Medulla oblongata (tissue), 1 donor: ENCODE results near the gene EFCAB6.

ENCODE experiments used
- DNase-seq: peaks from one replicate; pipeline ENCODE4 v3.0.0-alpha.2; 2015; ENCODE audit errors: extremely low spot score

EFCAB6 gene

DNA sequence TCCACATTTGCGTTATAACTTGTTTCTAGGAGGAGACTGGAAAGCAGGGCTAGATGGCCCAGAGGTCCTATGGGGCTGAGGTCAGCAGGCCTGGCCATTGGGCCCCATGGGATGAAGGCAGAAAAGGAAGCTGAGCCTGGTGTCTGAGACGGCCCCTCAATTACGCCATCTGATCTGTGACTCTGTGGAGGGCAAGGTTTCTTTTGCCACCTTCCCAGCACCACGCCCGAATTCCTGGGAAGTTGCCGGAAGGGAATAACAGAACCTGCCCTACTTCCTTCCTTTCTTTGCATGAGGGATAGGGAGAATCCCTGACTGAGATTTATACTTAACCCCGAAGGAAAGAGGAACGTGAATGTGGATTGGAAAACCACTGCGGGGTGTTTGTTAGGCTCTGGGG is 282.2 kb downstream of the EFCAB6 start:
- no peak for DNase-seq

DNA sequence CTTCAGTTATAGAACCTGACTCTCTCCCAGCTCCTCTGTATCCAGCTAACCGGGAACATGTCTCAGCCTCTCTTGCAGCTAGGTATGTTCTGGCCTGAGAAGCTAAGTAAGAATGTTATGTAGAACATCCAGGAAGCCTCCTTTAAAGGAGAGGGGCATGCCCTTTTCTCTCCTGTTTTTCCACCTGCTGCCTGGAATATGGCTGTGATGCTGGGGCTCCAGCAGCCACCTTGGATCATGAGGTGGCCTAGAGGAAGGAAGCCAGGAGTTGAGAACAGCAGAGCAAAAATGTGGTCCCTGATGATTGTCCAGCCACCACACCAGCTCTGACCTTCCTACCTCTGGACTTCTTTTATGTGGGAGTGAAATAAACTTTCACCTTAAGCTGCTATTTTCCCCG is 282.6 kb downstream of the EFCAB6 start:
- no peak for DNase-seq

DNA sequence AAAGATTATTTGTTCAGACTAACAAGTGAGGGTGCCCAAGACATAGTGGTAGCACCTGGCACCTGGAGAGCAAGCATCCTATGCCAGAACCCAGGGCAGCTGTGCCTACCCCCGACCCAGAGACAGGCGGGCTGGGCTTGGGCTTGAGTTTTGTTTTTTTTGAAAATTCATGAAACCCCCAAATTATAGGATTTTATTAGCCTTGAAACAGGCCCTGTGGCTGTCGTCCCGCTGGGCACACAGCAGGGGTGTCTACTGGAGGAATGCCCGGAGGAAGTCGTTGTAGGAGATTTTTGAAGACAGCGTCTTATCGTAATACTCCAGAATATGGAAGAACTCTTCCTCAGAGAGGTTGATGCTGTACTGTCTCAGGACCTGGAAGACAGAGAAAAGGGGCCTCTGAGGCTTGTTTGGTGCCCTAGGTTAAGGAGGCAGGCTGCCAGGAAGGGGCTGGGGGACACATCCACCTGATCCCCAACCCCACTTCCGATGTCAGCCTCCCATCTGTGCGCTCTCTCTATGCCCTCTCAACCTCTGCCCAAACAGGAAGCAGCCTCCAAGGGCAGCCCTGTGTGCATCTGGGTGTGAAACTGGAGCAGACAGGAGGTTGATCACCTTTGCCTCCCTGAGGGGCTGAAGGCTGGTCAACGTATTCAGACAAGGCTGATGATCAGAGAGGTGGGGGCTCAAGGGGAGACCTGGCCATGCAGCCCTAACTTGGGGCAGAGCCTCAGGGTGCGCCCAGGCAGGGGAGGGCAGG is 283.3 kb downstream of the EFCAB6 start:
- DNase-seq: no peak

DNA sequence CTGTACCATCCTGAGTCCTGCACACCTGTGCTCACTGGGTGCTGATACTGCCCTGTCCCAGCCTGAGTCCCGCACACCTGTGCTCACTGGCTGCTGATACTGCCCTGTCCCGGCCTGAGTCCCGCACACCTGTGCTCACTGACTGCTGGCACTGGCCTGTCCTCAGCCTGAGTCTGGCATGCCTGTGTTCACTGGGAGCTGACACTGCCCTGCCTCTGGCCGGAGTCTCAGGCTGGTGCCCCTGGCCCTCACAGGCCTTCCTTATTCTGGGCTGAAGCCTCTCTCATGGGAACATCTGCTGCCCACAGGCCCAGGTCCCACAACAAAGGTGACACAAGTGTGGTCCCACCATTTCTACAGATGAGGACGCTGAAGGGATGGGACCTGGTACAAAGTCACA is 285.2 kb downstream of the EFCAB6 start:
- DNase-seq: no peak

DNA sequence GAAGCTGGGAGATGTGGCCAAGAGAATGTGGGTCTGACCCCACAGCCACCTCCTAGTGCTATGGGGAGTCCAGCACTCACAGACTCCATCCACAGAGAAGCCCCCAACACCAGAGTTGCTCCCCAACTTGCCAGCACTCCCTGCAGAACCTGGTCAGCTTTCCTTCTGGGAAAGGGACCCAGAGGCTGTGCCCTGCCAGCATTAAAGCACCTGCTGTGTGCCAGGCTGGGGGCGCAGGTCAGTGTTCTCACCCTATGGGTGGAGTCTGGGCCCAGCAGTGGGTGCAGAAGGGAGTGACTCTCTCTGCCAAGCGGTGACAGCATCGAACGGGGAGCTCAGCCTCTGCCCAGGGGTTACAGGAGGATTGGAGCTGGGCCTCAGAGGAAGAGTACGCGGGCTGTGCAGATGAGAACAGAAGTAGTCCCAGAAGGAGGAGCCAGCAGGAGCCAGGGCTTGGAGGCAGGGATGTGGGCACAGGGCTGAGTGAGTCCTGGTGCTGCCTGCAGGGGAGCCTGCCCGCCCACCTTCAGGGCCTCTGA is 285.9 kb downstream of the EFCAB6 start:
- DNase-seq: no peak

DNA sequence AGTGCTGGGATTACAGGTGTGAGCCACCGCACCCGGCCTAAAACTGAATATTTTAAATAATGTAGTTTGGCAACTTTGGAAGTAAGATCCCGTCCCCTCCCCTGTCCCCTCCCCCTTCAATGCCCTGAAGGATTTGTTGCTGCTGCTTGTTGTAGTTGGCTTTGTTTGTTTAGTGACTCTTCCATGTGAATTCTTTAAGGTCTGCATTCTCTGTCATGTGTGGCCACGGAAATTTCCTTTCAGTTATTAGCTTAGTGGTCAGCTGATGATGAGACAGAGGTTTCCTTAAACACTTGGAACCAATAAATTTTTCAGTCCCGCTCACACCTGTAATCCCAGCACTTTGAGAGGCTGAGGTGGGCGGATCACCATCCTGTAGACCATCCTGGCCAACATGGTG is 290.4 kb downstream of the EFCAB6 start:
- no peak for DNase-seq

DNA sequence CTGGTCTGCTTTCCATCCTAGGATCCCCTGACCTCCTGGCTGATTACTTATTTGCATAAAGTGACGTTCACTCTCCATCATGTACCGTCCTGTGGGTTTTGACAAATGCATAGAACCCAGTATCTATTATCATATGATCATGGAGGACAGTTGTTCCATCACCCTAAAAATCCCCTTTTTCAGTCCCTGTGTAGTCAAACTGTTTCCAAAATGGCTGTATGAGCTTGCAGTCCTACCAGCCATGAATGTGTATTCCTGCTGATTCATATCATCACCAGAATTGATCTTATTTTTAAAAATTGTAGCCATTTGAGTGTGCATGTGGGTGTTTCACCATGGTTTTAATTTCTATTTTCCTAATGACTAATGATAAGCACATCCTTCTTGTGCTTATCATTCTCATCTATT is 291.5 kb downstream of the EFCAB6 start:
- no peak for DNase-seq

DNA sequence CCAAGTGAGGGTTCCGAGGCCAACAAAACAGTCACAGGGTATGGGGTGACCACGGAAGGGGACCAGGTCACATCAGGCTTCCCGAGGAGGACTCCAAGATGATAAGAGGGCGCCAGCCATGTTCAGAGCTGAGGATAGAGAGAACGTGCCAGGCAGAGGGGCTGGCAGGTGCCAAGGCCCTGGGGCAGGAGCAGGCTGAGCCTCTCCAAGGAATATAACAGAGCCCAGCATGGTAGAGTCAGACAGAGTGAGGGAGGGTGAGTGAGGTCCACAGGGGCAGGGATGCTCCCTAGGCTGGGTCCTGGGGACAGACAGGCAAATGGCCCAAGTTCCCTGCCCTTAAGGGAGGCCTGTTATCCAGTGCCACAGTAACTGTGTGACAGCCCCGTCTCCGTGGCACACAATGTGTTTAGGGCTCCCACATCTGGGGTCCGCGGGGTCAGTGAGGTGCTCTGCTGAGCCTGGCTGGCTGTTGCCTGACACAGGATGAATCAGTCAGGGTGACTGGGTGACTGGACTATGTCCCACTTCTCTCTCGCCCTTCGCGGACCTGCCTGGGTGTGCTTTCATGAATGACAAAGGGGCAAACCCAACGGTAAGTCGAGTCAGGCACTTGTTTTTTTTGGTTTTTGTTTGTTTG is 295.0 kb downstream of the EFCAB6 start:
- no peak for DNase-seq

DNA sequence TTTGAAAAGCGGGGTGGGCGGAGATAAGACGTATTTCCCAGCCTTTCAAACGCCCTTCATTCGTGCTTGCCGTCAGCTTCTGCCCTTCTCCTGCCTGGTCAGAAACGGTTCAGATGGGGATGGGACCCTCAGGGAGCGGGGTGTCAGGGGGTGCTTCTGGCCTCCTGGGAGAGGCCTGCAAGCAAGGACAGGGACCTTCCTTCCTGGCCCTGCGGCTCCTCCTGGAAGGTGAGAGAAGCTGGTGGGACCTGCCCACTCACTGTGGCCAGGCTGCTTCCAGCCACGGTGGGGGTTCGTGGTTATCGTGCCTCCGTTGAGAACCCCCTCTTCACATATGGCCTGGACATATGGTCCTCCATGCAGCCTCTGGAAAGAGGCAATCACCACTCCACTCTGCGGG is 295.7 kb downstream of the EFCAB6 start:
- DNase-seq: no peak

DNA sequence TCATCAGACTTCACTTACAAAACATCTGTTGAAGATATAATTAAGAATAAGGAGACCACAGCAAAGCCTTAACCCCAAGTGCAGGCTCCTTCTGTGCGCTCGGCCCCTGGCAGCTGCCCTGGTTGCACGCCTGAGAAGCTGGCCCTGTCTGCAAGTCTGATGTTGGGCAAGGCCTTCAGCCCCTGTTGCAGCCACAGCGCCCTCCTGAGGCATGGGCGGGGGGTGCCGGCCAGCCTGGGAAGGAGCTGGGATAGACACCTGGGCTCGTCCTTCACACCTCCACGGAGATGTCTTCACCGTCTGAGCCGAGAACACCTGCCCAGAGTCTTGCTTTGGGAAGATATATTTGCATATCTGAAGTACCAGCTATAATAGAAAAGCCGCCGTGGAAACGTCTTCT is 296.2 kb downstream of the EFCAB6 start:
- DNase-seq: no peak

DNA sequence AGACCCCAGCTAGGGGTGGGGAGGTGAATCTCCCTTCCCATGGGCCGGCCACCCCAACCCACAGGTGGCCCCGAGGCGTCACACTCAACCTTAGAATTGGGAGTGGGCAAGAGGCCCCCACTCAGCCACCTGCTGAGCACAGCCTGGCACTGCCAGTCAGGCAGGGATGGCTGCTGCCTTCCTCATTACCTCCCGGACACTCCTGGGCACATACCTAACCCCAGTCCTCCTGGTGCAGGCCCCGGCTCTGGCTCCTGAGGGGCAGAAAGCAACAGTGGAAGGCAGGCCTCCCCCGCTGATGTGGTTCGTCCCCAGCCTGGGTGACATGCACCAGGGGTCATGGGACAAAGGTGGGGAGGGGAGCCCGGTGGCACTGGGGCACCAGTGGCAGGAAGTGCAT is 296.7 kb downstream of the EFCAB6 start:
- DNase-seq: no peak

DNA sequence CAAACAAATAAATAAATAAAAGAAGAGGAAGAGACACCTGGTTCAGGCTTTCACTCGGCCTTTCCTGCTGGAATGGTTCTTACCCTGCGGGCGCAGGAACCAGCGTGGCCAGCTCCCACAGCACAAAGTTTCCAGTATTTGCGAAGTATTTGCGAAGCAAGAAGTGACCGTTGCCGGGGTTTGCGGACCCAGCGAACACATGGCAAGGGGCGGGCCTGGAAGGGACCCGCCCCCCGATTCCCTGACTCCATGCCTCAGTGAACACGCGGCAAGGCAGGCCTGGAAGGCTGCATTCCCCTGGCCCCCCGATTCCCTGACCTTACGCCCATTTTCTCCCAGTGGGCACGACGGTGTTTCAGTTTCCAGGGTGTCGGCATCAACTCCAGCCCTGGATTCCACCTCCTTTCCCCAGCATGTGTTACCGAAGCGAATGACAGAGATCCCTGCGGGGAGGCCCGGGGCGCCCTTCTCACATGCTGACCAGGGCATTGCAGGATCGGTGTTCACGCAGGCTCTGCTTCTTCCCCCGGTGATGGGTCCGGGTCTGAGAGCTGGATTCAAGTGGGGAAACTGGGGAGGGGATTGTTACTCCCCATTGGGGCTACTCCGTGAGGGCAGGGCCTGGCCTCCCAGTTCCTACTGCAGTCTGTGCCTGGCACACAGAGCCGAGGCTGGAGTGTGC is 297.5 kb downstream of the EFCAB6 start:
- DNase-seq: no peak

DNA sequence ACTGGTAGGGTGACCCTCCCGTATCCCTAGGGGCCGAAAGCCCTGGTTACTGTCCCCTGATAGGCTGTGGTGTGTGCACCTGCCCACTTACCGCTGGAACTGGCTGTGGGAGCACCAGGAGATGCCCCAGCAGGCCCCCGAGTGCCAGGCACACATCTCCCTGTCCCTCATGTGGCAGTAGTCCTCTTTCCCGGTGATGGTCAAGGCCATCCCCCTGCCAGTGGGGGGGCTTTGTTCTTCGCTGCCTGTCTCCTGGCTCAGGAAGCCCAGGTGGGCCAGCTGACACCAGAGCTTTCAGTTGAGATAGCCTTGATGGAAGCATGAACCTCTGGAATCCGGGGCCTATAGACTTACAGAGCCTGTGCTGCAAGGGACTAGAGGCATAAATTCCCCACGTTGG is 299.8 kb downstream of the EFCAB6 start:
- no peak for DNase-seq

DNA sequence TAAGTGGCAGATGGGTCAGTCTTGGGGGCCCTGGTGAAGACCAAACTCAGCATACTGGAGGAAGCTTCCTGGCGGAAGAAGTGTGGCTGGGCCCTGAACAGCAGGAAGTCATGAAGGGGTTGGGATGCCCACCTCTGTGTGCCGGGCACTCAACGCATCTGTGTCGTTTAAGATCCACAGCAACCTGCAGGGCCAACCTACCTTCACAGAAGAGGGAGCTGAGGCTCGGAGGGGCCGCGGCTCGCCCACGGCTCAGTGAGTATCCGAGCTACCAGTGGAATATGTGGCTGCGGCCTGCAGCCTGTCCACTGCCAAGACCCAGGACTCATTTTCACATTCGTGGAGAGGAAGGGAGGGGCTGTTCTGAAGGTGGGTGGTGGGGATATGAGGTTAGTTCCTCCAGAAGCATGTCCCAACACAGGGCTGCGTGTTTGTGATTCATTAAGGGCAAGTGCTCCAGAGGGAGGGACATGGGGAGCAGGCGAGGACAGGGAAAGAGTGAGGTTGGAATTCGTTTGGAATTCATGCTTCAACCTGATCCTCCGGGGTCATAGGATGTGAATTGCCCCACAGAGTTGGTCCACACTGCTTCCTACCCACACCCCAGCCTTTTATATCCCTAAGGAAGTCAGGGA is 300.7 kb downstream of the EFCAB6 start:
- DNase-seq: no peak

DNA sequence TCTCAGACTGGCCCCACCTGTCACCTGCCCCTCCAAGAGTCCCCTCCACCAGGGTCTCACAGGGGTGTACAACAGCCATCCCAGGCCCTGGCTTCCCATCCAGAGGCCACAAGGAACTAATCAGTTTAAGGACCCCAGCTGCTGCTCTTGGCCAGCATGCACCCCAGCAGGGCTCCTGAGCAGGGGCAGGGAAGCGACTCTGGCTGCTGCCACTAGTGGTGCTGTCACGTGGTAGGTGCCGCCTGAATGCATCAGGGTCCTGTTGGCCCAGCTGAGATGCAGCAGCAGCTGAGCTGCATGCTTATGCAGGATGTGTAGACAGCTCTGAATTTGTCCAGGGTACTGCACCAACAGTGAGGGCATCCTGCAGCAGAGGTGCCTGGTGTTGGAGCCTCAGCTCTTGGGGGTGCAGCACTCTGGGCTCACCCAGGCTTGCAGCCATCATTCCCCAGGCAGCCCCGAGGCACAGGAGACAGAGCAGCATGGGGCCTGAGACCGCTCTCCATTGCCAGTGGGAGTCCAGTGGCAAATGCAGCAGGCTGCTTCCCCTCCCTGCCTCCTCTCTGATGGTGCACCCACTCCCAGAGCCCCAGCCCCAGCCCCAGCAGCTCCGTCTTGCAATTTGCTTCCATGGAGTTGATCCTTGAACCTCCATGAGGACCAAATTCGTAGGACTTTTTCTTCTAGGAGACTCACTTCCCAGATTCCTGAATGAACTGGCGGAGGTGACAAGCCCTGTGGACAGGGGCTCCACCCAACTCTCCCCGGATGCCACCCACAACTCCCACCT is 301.6 kb downstream of the EFCAB6 start:
- DNase-seq: no peak

DNA sequence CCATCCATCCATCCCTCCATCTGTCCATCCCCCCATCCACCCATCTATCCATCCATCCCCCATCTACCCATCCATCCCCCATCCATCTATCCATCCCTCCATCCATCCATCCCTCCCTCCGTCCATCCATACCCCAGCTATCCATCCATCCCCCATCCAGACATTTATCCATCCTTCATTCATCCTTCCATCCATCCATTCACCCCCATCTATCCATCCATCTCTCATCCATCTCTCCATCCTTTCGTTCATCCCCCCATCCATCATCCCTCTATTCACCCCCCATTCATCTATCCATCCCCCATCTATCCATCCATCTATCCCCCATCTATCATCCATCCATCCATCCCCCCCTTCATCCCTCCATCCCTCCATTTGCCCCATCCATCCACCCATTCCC is 302.8 kb downstream of the EFCAB6 start:
- no peak for DNase-seq

DNA sequence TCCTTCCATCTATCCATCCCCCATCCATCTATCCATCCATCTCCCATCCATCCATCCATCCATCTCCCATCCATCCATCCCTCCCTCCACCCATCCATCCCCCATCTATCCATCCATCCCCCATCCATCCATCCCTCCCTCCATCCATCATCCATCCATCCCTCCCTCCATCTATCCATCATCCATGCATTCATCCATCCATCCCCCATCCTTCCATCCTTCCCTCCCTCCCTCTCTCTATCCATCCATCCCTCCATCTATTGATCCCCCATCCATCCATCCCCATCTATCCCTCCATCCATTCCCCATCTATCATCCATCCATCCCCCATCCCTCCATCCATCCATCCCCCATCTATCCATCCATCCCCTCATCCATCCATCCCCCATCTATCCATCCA is 303.6 kb downstream of the EFCAB6 start:
- DNase-seq: no peak

DNA sequence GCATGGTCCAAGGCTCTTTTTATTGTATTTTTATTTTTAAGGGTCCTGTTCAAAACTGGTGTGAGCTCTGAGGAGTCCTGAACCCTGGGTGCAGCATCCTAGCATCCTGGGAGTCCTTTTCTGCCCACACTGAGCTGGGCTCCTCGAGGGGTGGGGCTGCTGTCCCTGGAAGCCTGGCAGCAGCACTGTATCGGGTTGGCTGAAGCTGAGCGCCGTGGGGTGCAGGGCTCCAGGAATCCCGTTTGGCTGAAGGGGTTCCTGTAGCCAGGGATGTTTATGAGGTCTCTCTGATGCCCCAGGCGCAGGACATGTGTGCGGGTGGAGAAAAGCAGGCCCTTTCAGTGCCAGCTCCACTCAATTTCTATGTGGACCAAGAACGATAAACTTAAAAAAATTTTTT is 304.9 kb downstream of the EFCAB6 start:
- no peak for DNase-seq

DNA sequence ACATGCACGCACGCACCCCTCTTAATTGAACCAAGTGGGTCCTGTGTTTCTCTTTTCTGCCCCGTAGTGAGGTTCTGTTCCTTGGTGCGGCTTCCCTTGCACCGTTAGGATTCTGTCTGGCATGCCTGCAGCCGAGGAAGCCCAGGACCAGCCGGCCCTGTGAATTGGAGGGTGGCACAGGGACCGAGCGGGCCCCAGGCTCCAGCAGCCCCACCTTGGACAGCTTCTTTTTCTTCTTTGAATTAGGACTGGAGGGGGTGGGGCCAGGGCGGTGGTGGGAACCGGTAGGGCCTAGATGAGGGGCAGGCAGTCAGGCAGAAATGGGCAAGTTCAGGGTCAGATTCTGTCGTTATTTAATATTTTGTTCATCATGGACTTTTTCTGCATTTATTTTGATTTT is 305.6 kb downstream of the EFCAB6 start:
- no peak for DNase-seq

DNA sequence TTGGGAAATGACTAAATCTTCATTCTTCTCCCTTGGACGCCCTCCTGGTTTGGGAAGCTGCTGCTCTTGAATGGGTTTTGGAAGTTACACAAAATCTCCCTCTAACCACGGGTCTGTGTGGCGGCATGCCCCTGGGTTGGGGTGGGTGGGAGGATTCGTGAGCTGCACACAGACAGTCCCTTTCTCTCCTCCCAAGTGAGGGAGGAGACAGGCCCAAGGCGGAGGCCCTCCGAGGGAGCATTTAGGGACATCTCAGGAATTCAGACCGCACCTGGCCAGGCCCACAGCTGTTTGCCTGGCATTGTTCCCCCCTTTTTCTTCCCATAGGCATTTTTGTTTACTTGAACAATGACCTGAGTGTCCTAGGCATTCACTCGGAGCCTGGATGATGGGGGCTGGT is 306.2 kb downstream of the EFCAB6 start:
- DNase-seq: no peak

DNA sequence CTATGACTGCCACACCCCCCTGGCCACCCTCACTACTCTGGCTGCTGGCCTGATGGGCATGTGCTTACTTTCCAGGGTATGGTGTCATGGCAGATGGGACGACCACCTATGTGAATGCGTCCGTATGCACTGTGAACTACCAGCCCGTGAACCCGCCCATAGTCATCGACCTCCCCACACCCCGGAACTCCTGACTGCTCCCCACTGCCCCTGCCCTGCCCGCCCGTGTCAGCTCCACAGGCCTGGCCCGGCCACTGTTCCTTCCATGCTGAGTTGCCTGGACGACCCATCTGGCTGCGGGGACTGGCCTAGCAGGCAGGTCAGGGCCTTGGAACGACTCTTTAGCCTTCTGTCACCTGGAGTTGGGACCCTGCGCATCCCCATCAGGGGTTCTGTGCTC is 306.7 kb downstream of the EFCAB6 start:
- no peak for DNase-seq
